SK-N-SH treated with all-trans-retinoic acid at 6 μM for 48 hours (cell line): Measurements from ENCODE around the gene GALNTL6.

Experiments used
- ATAC-seq: fragments of 200-7000 bp; cut with Tn5 transposase; 3 replicates; pipeline ENCODE4 v1.9.1; 2020; ENCODE audit warnings: mild to moderate bottlenecking, moderate library complexity
- BACH2 ChIP-seq: fragments of 250-450 bp; sonication (Bioruptor Pico); IDR thresholded peaks from 2 replicates; pipeline ENCODE4 v1.9.0; 2021; ENCODE audit warnings: mild to moderate bottlenecking, borderline replicate concordance
- CREB5 ChIP-seq: fragments of 250-450 bp; sonication (Bioruptor Pico); IDR thresholded peaks from 2 replicates; pipeline ENCODE4 v1.5.1; 2020; ENCODE audit warnings: low read depth, mild to moderate bottlenecking, moderate library complexity
- CSDC2 ChIP-seq: fragments of 250-450 bp; sonication (Bioruptor Pico); IDR thresholded peaks from 2 replicates; pipeline ENCODE4 v1.5.0; 2020; ENCODE audit warnings: mild to moderate bottlenecking, moderate library complexity
- CSRNP3 ChIP-seq: fragments of 250-450 bp; sonication (Bioruptor Pico); IDR thresholded peaks from 2 replicates; pipeline ENCODE4 v1.5.1; 2021; ENCODE audit warnings: mild to moderate bottlenecking, moderate library complexity
- ESRRG ChIP-seq: fragments of 250-450 bp; sonication (Bioruptor Pico); IDR thresholded peaks from 2 replicates; pipeline ENCODE4 v1.6.1; 2021; ENCODE audit warnings: mild to moderate bottlenecking
- OSR1 ChIP-seq: fragments of 250-450 bp; sonication (Bioruptor Pico); IDR thresholded peaks from 2 replicates; pipeline ENCODE4 v1.8.0; 2022; ENCODE audit warnings: moderate library complexity, mild to moderate bottlenecking, inconsistent platforms
- POU6F1 ChIP-seq: fragments of 250-450 bp; sonication (Bioruptor Pico); IDR thresholded peaks from 2 replicates; pipeline ENCODE4 v1.8.0; 2021; ENCODE audit warnings: low read depth, mild to moderate bottlenecking, moderate library complexity, borderline replicate concordance
- RARB ChIP-seq: fragments of 250-450 bp; sonication (Bioruptor Pico); IDR thresholded peaks from 2 replicates; pipeline ENCODE4 v1.8.0; 2021; ENCODE audit warnings: mild to moderate bottlenecking, moderate library complexity
- SNAI2 ChIP-seq: fragments of 250-450 bp; sonication (Bioruptor Pico); IDR thresholded peaks from 2 replicates; pipeline ENCODE4 v1.5.0; 2020; ENCODE audit warnings: mild to moderate bottlenecking, moderate library complexity
- TCF4 ChIP-seq: fragments of 250-450 bp; sonication (Bioruptor Pico); IDR thresholded peaks from 2 replicates; pipeline ENCODE4 v1.8.0; 2021; ENCODE audit warnings: mild to moderate bottlenecking, moderate library complexity, borderline replicate concordance
- TOX ChIP-seq: fragments of 250-450 bp; sonication (Bioruptor Pico); IDR thresholded peaks from 2 replicates; pipeline ENCODE4 v1.8.0; 2021; ENCODE audit warnings: mild to moderate bottlenecking, moderate library complexity, borderline replicate concordance
- TSHZ2 ChIP-seq: fragments of 250-450 bp; sonication (Bioruptor Pico); IDR thresholded peaks from 2 replicates; pipeline ENCODE4 v1.5.0; 2020; ENCODE audit warnings: mild to moderate bottlenecking, moderate library complexity
- ZFP3 ChIP-seq: fragments of 250-450 bp; sonication (Bioruptor Pico); IDR thresholded peaks from 2 replicates; pipeline ENCODE4 v1.5.0; 2020; ENCODE audit warnings: mild to moderate bottlenecking, moderate library complexity
- ZNF565 ChIP-seq: fragments of 450-650 bp; formaldehyde crosslinking; conservative IDR thresholded peaks from 2 replicates; pipeline ENCODE4 v1.5.0; 2020; ENCODE audit warnings: low read depth, mild to moderate bottlenecking, moderate library complexity
- ZNF70 ChIP-seq: fragments of 450-650 bp; formaldehyde crosslinking; IDR thresholded peaks from 2 replicates; pipeline ENCODE4 v1.5.0; 2020; ENCODE audit warnings: mild to moderate bottlenecking, moderate library complexity

Gene GALNTL6

GRCh38 chr4:172379834-172380233, 566.6 kb downstream of the GALNTL6 start (continued):
- TF ChIP-seq POU6F1 = no peak
- TF ChIP-seq CSDC2 = no peak
- TF ChIP-seq ESRRG (CRISPR knock-in tag) = no peak
- no peak for TF ChIP-seq BACH2 (CRISPR knock-in tag)
- no peak for TF ChIP-seq OSR1 (CRISPR knock-in tag)

- no peak for ATAC-seq
- TF ChIP-seq ESRRG (CRISPR knock-in tag) (no peak), ZNF70 (no peak), TSHZ2 (CRISPR knock-in tag) (no peak), ZNF565 (CRISPR knock-in tag) (no peak), CSDC2 (no peak), ZFP3 (CRISPR knock-in tag) (no peak), CSRNP3 (CRISPR knock-in tag) (no peak)
- TF ChIP-seq, all 23 proteins: peak for 0
Observed at GRCh38 chr4:172390331-172390730, 577.1 kb downstream of the GALNTL6 start.

GRCh38 chr4:172392741-172393140, 579.5 kb downstream of the GALNTL6 start:
- no peak for ATAC-seq
- TF ChIP-seq ZNF565 (CRISPR knock-in tag) = no peak
- TF ChIP-seq CREB5 = no peak
- TF ChIP-seq POU6F1 = no peak
- no peak for TF ChIP-seq CSRNP3 (CRISPR knock-in tag)
- TF ChIP-seq SNAI2 (CRISPR knock-in tag) = no peak
- no peak for TF ChIP-seq RARB
- TF ChIP-seq TCF4 (CRISPR knock-in tag) = no peak
- TF ChIP-seq ESRRG (CRISPR knock-in tag) = no peak
- TF ChIP-seq TSHZ2 (CRISPR knock-in tag) = no peak
- TF ChIP-seq ZNF70 = no peak
- TF ChIP-seq TOX (CRISPR knock-in tag) = no peak
- no peak for TF ChIP-seq ZFP3 (CRISPR knock-in tag)
- TF ChIP-seq, all 23 proteins: peak for 0
